ENCODE data around the gene THADA.

THADA gene

GRCh38 chr2:43218702-43219382 is 377.0 kb downstream of the THADA start (continued):
- no peak for TF ChIP-seq TSHZ1 (tag by site-specific recombination; IDR thresholded peaks at IDR 0.05; ENCODE audit: borderline replicate concordance)
- no peak for TF ChIP-seq FEZF1 (tag by site-specific recombination; IDR thresholded peaks at IDR 0.05)
- peak; percentile 60 for TF ChIP-seq SCRT2 (tag by site-specific recombination; IDR thresholded peaks at IDR 0.05)
- no peak for TF ChIP-seq ZNF223 (tag by site-specific recombination; IDR thresholded peaks at IDR 0.05)
- TF ChIP-seq ZNF26 (tag by site-specific recombination; IDR thresholded peaks at IDR 0.05), result no peak
- no peak for TF ChIP-seq ZNF449 (tag by site-specific recombination; IDR thresholded peaks at IDR 0.05)
- TF ChIP-seq ZNF560 (tag by site-specific recombination; IDR thresholded peaks at IDR 0.05; ENCODE audit: borderline replicate concordance), result no peak
- TF ChIP-seq ZNF423 (tag by site-specific recombination; IDR thresholded peaks at IDR 0.05), result no peak
- no peak for TF ChIP-seq ZSCAN23 (tag by site-specific recombination; IDR thresholded peaks at IDR 0.05)
- 0 out of 2 replicates have a peak, but pooled peaks have one; percentile 62 for TF ChIP-seq ZNF785 (tag by site-specific recombination; IDR thresholded peaks at IDR 0.05)
- peak; percentile 60 for TF ChIP-seq GLIS2 (tag by site-specific recombination; IDR thresholded peaks at IDR 0.05)
- TF ChIP-seq ZNF391 (tag by site-specific recombination; IDR thresholded peaks at IDR 0.05; ENCODE audit: borderline replicate concordance, low read depth), result no peak
- TF ChIP-seq BCL6B (tag by site-specific recombination; IDR thresholded peaks at IDR 0.05), result no peak

- H3K9me3 ChIP-seq (ENCODE audit: control insufficient read depth, insufficient read depth, low read depth, low read length), result no peaks in the 10 kb centered on the region
- peaks cover 27% of the 10 kb centered on the region for H3K4me1 ChIP-seq (ENCODE audit: control insufficient read depth, insufficient read depth, low read length)
- POLR2A ChIA-PET, result interaction anchor here (1.2 to 1.7 kb wide), 2 partner anchors 9 to 84 kb away, joined by 4 to 6 read pairs; partner anchors contain the start of gene ZFP36L2
- H3K4me3 ChIP-seq (ENCODE audit: low read depth, low read length), result no peak overlapping the region
- H3K36me3 ChIP-seq (ENCODE audit: control insufficient read depth in 2 of 2, insufficient read depth in 1 of 2, low read length in 2 of 2), result peaks cover 0 to 10% of the 10 kb centered on the region in 2 experiments; a peak in 1 of 3 replicates
- CTCF ChIA-PET, result interaction anchor here (0.9 to 4.1 kb wide), 3 partner anchors 11 to 43 kb away, joined by 3 to 25 read pairs (median 3); no protein-coding TSS in a partner anchor
- TF ChIP-seq GLIS1 (tag by site-specific recombination; IDR thresholded peaks at IDR 0.05) (peak; percentile 20; the same call in 1 of the 2 replicates), ZNF423 (tag by site-specific recombination; IDR thresholded peaks at IDR 0.05) (0 out of 2 replicates have a peak, but pooled peaks have one; percentile 4), ZNF335 (tag by site-specific recombination; conservative IDR thresholded peaks at IDR 0.05) (peak; percentile 6), ZIC2 (tag by site-specific recombination; IDR thresholded peaks at IDR 0.05) (no peak)
- H3K27ac ChIP-seq (ENCODE audit: extremely low read depth, low read depth, low read length), result peak overlapping the region; percentile 92; the same call in 1 of the 2 replicates
These were observed 377.6 kb downstream of the THADA start for GRCh38 chr2:43218155-43218701.

Data from HEK293 (cell line).